HCT116 (cell line): ENCODE results near the gene ALDH3B1. TPM values are rescaled to one million over a fixed set of nuclear protein-coding genes. Genes with fewer than 3 reads are reported as not detected.

ENCODE experiments used
- ATAC-seq: fragments of 200-7000 bp; cut with Tn5 transposase; 2 replicates; pipeline ENCODE4 v1.9.1; 2020; ENCODE audit warnings: mild to moderate bottlenecking, moderate library complexity
- BruUV-seq: library from RNA; stranded (reverse); fragments of 400-500 nt; replicated peaks from 2 replicates; lab custom pipeline; 2021; lab: Mats Ljungman, UMichigan
- CTCF ChIA-PET: fragments of 300-600 bp; sonication (Branson Sonifier 250); formaldehyde crosslinking; loops from one replicate; lab custom pipeline; 2021; ENCODE audit warnings: antibody characterized with exemption; lab: Charles Lee
- POLR2A ChIA-PET: fragments of 300-600, 350-600 bp; sonication (Branson Sonifier 250); formaldehyde crosslinking; loops from one replicate; lab custom pipeline; 2021; ENCODE audit warnings: antibody characterized with exemption; lab: Charles Lee
- RAD21 ChIA-PET, 2 experiments: fragments of 300-600 bp; sonication (Branson Sonifier 250); formaldehyde crosslinking; loops; one replicate each; lab custom pipeline; 2023; ENCODE audit warnings: low total read pairs in 2 of 2; ENCODE audit not compliant: uncharacterized antibody in 2 of 2, unreplicated experiment in 2 of 2, low non-redundant PET in 1 of 2; lab: Charles Lee
- DNase-seq: peaks from one replicate; pipeline ENCODE4 v3.0.0-alpha.2; 2010; ENCODE audit warnings: low read depth, low spot score
- H2AFZ ChIP-seq: fragments of 200-600 bp; shearing (Covaris generic), sonication (generic); 2 replicates; pipeline ENCODE4 v1.6.1; 2017; ENCODE audit warnings: low read depth, mixed run types, mixed read lengths, antibody characterized with exemption, low read length; ENCODE audit not compliant: poor library complexity, severe bottlenecking
- H3K27ac ChIP-seq: 2 replicates; pipeline ENCODE4 v1.5.1; 2012; ENCODE audit warnings: low read depth, low read length
- H3K27me3 ChIP-seq: fragments of 200-600 bp; sonication (generic); 2 replicates; pipeline ENCODE4 v1.6.1; 2016; ENCODE audit warnings: mixed run types, low read length, mixed read lengths; ENCODE audit not compliant: insufficient read depth
- H3K36me3 ChIP-seq, 2 experiments: fragments of 200-500 bp in 1 of 2; fragments of 200-600 bp in 1 of 2; sonication (Bioruptor generic) in 1 of 2; sonication (generic) in 1 of 2; 2 replicates each; pipeline versions ENCODE4 v1.5.1 to v1.6.1; 2014 to 2016; ENCODE audit warnings: low read length in 2 of 2, inconsistent platforms in 1 of 2, mixed read lengths in 1 of 2, mixed run types in 1 of 2; ENCODE audit not compliant: insufficient read depth in 2 of 2, control insufficient read depth in 1 of 2
- H3K4me1 ChIP-seq, 2 experiments: fragments of 200-600 bp in 1 of 2; sonication (generic) in 1 of 2; 2 replicates each; pipeline versions ENCODE4 v1.5.1 to v1.6.1; 2012 to 2017; ENCODE audit warnings: low read length in 2 of 2, inconsistent platforms in 1 of 2, mild to moderate bottlenecking in 1 of 2, mixed read lengths in 1 of 2, mixed run types in 1 of 2, moderate library complexity in 1 of 2; ENCODE audit not compliant: insufficient read depth in 2 of 2, control insufficient read depth in 1 of 2
- H3K4me2 ChIP-seq: fragments of 200-600 bp; sonication (generic); 2 replicates; pipeline ENCODE4 v1.6.1; 2017; ENCODE audit warnings: mixed run types, low read length, mixed read lengths
- H3K4me3 ChIP-seq, 2 experiments: fragments of 200-600 bp in 1 of 2; sonication (generic) in 1 of 2; replicated peaks in 1 of 2; 2 replicates each; pipeline ENCODE4 v1.5.1; 2011 to 2016; ENCODE audit warnings: low read length in 2 of 2, control low read depth in 1 of 2, low read depth in 1 of 2, mild to moderate bottlenecking in 1 of 2, mixed read lengths in 1 of 2, mixed run types in 1 of 2
- H3K79me2 ChIP-seq: fragments of 200-600 bp; sonication (generic); 2 replicates; pipeline ENCODE4 v1.6.1; 2017; ENCODE audit warnings: mild to moderate bottlenecking, mixed run types, low read length, moderate library complexity, mixed read lengths; ENCODE audit not compliant: insufficient read depth
- H3K9ac ChIP-seq: fragments of 200-600 bp; sonication (generic); 2 replicates; pipeline ENCODE4 v1.6.1; 2016; ENCODE audit warnings: low read length, mixed read lengths
- H3K9me2 ChIP-seq: fragments of 200-600 bp; sonication (generic), shearing (Covaris generic); 2 replicates; pipeline ENCODE4 v1.6.1; 2017; ENCODE audit warnings: mixed run types, mild to moderate bottlenecking, moderate library complexity; ENCODE audit not compliant: insufficient read depth
- H3K9me3 ChIP-seq, 2 experiments: fragments of 200-500 bp in 1 of 2; fragments of 200-600 bp in 1 of 2; sonication (Bioruptor generic) in 1 of 2; sonication (generic) in 1 of 2; 2 replicates each; pipeline ENCODE4 v1.6.1; 2014 to 2017; ENCODE audit warnings: low read length in 2 of 2, mixed read lengths in 2 of 2, inconsistent platforms in 1 of 2, low read depth in 1 of 2, mild to moderate bottlenecking in 1 of 2, mixed run types in 1 of 2, moderate library complexity in 1 of 2; ENCODE audit not compliant: control insufficient read depth in 1 of 2, insufficient read depth in 1 of 2
- H4K20me1 ChIP-seq: fragments of 200-600 bp; sonication (generic), shearing (Covaris generic); 2 replicates; pipeline ENCODE4 v1.6.1; 2017; ENCODE audit warnings: mixed run types, mild to moderate bottlenecking, moderate library complexity; ENCODE audit not compliant: insufficient read depth
- CBX3 ChIP-seq: IDR thresholded peaks from 2 replicates; pipeline ENCODE4 v1.6.1; 2012; ENCODE audit warnings: low read depth
- CTCF ChIP-seq, 3 experiments: fragments of 200-600 bp in 1 of 3; sonication (generic) in 1 of 3; IDR thresholded peaks in 2 of 3; conservative IDR thresholded peaks in 1 of 3; 2 replicates each; pipeline ENCODE4 v1.5.1; 2012 to 2017; ENCODE audit warnings: low read depth in 2 of 3, low read length in 2 of 3, antibody characterized with exemption in 1 of 3, borderline replicate concordance in 1 of 3, control low read depth in 1 of 3, mild to moderate bottlenecking in 1 of 3, mixed read lengths in 1 of 3, mixed run types in 1 of 3, moderate library complexity in 1 of 3; ENCODE audit not compliant: insufficient read depth in 1 of 3
- EGR1 ChIP-seq: IDR thresholded peaks from 2 replicates; pipeline ENCODE4 v1.6.1; 2012; ENCODE audit warnings: low read depth
- ELF1 ChIP-seq: IDR thresholded peaks from 2 replicates; pipeline ENCODE4 v1.6.1; 2012; ENCODE audit warnings: low read depth, borderline replicate concordance
- EZH2 ChIP-seq: fragments of 200-600 bp; sonication (generic); IDR thresholded peaks from 2 replicates; pipeline ENCODE4 v1.6.1; 2017; ENCODE audit warnings: antibody characterized with exemption, mixed run types
- FOSL1 ChIP-seq: IDR thresholded peaks from 2 replicates; pipeline ENCODE4 v1.6.1; 2012; ENCODE audit warnings: low read depth
- JUND ChIP-seq: IDR thresholded peaks from 2 replicates; pipeline ENCODE4 v1.6.1; 2012
- MAX ChIP-seq: IDR thresholded peaks from 2 replicates; pipeline ENCODE4 v1.6.1; 2012
- POLR2A ChIP-seq: IDR thresholded peaks from 2 replicates; pipeline ENCODE4 v1.7.0; 2011; ENCODE audit warnings: borderline replicate concordance; ENCODE audit not compliant: insufficient read depth, insufficient read length; ENCODE audit errors: extremely low read depth
- POLR2AphosphoS5 ChIP-seq: IDR thresholded peaks from 2 replicates; pipeline ENCODE4 v1.6.1; 2011; ENCODE audit warnings: mild to moderate bottlenecking, low read depth, low read length, moderate library complexity
- SP1 ChIP-seq: IDR thresholded peaks from 2 replicates; pipeline ENCODE4 v1.6.1; 2012; ENCODE audit warnings: low read depth
- SRF ChIP-seq: IDR thresholded peaks from 2 replicates; pipeline ENCODE4 v1.6.1; 2012; ENCODE audit warnings: low read depth
- TCF7L2 ChIP-seq: IDR thresholded peaks from 2 replicates; pipeline ENCODE4 v1.7.0; 2011; ENCODE audit warnings: borderline replicate concordance, inconsistent platforms; ENCODE audit not compliant: insufficient read depth, insufficient read length; ENCODE audit errors: extremely low read depth
- ZBTB33 ChIP-seq: IDR thresholded peaks from 2 replicates; pipeline ENCODE4 v1.6.1; 2011; ENCODE audit warnings: mild to moderate bottlenecking, low read length, moderate library complexity; ENCODE audit not compliant: insufficient replicate concordance; ENCODE audit errors: extremely low read depth
- ZFX ChIP-seq: fragments of 450-650 bp; IDR thresholded peaks from 2 replicates; pipeline ENCODE4 v1.6.1; 2017
- ZNF274 ChIP-seq: fragments of 200-500 bp; sonication (Bioruptor generic); IDR thresholded peaks from 2 replicates; pipeline ENCODE4 v1.6.1; 2014; ENCODE audit warnings: mild to moderate bottlenecking, low read depth, low read length, inconsistent platforms
- intact Hi-C: fragments of 100-400 bp; cut with micrococcal nuclease; formaldehyde crosslinking; loops from 2 replicates; pipeline ENCODE4 v1.10.0; 2022
- total RNA-seq: library from RNA; stranded (reverse); gene quantifications from one replicate; pipeline ENCODE4 v1.2.1, GENCODE V29; 2021; ENCODE audit not compliant: unreplicated experiment
- TF ChIP-seq, protein P1 (sequence below): IDR thresholded peaks from 2 replicates; pipeline ENCODE4 v1.6.1; 2012; ENCODE audit warnings: low read depth
- TF ChIP-seq, protein P2 (sequence below): IDR thresholded peaks from 2 replicates; pipeline ENCODE4 v1.6.1; 2012

ALDH3B1 gene
- total RNA-seq, 1 experiment from 2014 or later, result 25.5 TPM

DNA sequence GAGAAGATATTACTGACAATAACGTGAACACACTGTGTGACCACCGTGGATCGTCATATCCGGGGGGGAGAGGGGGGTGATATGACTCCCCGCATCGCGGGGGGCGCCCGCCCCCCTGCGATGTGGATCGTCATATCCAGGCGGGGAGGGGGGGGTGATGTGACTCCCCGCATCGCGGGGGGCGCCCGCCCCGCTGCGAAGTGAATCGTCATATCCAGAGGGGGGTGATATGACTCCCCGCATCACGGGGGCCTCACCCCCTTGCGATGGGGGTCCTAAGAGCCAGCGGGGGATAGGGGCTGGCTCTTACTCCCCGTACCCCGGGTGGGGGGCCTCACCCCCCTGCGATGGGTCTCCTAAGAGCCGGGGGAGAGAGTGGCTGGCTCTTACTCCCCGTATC lies 26.2 kb upstream of the ALDH3B1 start:
- ChIA-PET CTCF (no interaction called here), RAD21 (no interaction called here), POLR2A (no interaction called here)
- H3K9me2 ChIP-seq, result no peaks in the 10 kb centered on the region
- no peak for DNase-seq
- H3K4me1 ChIP-seq, result peaks cover 5% of the 10 kb centered on the region in 2 experiments; a peak in 3 of 4 replicates
- no TSS peak for BruUV-seq
- no peaks in the 10 kb centered on the region for H3K27me3 ChIP-seq
- no peak for TF ChIP-seq TCF7L2
- TF ChIP-seq SP1, result no peak
- TF ChIP-seq SRF, result no peak
- TF ChIP-seq FOSL1, result no peak
- no peak for TF ChIP-seq JUND
- no peak for TF ChIP-seq ZFX
- TF ChIP-seq, protein P1, sequence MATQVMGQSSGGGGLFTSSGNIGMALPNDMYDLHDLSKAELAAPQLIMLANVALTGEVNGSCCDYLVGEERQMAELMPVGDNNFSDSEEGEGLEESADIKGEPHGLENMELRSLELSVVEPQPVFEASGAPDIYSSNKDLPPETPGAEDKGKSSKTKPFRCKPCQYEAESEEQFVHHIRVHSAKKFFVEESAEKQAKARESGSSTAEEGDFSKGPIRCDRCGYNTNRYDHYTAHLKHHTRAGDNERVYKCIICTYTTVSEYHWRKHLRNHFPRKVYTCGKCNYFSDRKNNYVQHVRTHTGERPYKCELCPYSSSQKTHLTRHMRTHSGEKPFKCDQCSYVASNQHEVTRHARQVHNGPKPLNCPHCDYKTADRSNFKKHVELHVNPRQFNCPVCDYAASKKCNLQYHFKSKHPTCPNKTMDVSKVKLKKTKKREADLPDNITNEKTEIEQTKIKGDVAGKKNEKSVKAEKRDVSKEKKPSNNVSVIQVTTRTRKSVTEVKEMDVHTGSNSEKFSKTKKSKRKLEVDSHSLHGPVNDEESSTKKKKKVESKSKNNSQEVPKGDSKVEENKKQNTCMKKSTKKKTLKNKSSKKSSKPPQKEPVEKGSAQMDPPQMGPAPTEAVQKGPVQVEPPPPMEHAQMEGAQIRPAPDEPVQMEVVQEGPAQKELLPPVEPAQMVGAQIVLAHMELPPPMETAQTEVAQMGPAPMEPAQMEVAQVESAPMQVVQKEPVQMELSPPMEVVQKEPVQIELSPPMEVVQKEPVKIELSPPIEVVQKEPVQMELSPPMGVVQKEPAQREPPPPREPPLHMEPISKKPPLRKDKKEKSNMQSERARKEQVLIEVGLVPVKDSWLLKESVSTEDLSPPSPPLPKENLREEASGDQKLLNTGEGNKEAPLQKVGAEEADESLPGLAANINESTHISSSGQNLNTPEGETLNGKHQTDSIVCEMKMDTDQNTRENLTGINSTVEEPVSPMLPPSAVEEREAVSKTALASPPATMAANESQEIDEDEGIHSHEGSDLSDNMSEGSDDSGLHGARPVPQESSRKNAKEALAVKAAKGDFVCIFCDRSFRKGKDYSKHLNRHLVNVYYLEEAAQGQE, result no peak
- no peak for TF ChIP-seq POLR2AphosphoS5
- TF ChIP-seq, protein P2, sequence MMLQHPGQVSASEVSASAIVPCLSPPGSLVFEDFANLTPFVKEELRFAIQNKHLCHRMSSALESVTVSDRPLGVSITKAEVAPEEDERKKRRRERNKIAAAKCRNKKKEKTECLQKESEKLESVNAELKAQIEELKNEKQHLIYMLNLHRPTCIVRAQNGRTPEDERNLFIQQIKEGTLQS, result no peak
- no peak for TF ChIP-seq POLR2A
- TF ChIP-seq CBX3, result no peak
- no peak for TF ChIP-seq ZBTB33
- TF ChIP-seq EGR1, result no peak
- no peak for TF ChIP-seq ZNF274
- TF ChIP-seq CTCF (IDR thresholded peaks at IDR 0.05 in 2 of 3, conservative IDR thresholded peaks at IDR 0.05 in 1 of 3; ENCODE audit: borderline replicate concordance in 1 of 3, insufficient read depth in 1 of 3, low read depth in 2 of 3, low read length in 2 of 3), result no peak
- no peak for TF ChIP-seq MAX
- TF ChIP-seq EZH2, result no peak
- no peak for TF ChIP-seq ELF1
- intact Hi-C loops, result no loop called here
- no peaks in the 10 kb centered on the region for H3K79me2 ChIP-seq
- no peak overlapping the region for H3K27ac ChIP-seq
- no peaks in the 10 kb centered on the region for H4K20me1 ChIP-seq
- H3K9ac ChIP-seq, result no peak overlapping the region
- no peaks in the 10 kb centered on the region for H3K36me3 ChIP-seq
- no peak overlapping the region for H3K4me3 ChIP-seq
- no peaks in the 10 kb centered on the region for H3K9me3 ChIP-seq
- no peak overlapping the region for H2AFZ ChIP-seq
- no peak for ATAC-seq
- H3K4me2 ChIP-seq, result no peak overlapping the region
